Activated CD4-positive, alpha-beta T cell treated with anti-CD3 and anti-CD28 coated beads for 4 hours (primary cell): ENCODE data around the gene ARHGEF19.
"Not testable (repeated sequence)": the region's sequence is repeated elsewhere in the genome, so short reads cannot be mapped to it uniquely, and the experiment has no call there.

ENCODE experiments used
- DNase-seq, 2 donors: peaks; one replicate each; pipeline ENCODE4 v3.0.0-alpha.2; 2020

The ARHGEF19 gene

GRCh38 chr1:16218674-16219071 lies 6.2 kb upstream of the ARHGEF19 start:
- no peak for DNase-seq

DNA sequence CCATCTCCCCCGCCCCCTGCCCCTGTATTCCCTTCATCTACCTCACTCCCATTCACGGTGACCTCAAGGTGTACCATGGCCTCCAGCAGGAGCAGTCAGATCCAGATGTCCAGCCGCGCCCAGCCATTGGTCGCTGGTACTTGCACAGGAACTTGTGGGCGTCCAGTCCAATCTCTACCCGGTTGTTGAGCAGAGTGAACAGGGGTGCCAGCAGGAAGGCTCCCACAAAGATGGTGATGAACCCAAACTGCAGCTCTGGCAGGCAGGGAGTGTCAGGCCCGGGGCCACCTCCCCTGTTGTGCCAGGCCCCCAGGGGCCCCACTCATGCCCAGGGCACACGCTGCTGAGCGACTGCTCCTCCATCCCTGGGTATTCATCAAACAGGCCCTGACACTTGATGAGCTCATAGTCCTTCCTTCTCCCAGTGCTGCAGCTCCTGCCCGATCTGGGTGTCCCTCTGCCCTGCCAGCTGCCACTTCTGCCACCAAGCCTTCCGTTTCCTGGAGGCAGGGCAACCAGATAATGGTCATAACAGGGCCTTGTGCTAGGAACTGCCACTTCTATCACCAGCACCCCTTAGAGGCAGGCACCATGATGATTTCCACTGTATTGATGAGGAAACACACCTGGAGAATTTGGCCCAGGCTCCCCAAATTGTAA lies 5.7 kb upstream of the ARHGEF19 start:
- DNase-seq: no peak

DNA sequence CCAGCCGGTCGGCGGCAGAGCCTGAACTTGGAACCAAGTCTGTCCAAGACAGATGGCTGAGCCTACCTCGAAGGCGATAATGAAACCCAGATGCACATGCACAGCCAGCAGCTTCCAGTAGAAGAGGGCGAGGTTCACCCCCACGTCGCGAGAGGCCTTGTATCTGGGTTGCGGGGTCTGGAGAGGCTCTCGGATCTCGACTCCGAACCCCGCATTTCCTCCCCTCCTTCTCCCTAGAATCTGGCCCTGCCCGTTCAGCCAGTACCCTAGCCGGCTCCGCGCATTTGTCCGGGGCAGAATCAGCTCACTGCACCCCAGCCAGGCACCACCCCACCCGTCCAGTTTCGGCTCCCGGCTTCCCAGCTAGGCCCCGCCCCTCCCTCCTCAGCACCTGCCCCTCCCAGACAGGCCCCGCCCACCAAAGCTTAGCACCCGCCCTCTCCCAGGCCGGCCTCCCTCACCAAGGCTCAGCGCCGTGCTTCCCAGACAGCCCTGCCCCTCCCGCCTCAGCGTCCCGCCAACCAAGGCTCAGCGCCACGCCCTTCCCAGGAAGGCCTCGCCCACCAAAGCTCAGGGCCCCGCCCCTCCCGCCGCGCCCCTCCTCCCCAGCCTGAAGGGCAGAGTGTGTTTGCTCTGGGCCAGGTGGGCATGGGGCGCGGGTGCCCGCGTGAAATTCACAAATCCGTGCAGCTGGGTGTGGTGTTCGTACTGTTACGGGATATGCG lies 4.8 kb upstream of the ARHGEF19 start:
- peak; percentile 94 to 96 for DNase-seq

GRCh38 chr1:16215882-16216753 lies 3.7 kb upstream of the ARHGEF19 start:
- DNase-seq: peak; percentile 44 to 57

DNA sequence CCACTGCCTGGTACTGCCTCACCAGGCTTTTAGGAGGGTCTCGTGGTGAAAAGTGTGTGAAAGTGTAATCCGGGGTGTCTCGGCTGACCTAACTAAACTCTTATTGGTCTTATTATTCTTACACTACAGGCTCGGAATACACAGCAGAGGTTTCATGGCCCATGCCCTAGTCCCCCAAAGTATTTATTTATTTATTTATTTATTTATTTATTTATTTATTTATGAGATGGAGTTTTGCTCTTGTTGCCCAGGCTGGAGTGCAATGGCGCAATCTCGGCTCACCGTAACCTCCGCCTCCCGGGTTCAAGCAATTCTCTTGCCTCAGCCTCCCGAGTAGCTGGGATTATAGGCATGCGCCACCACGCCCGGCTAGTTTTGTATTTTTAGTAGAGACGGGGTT lies 2.8 kb upstream of the ARHGEF19 start:
- not testable (repeated sequence) for DNase-seq

GRCh38 chr1:16213544-16213943 lies 1.1 kb upstream of the ARHGEF19 start:
- DNase-seq: not testable (repeated sequence)

DNA sequence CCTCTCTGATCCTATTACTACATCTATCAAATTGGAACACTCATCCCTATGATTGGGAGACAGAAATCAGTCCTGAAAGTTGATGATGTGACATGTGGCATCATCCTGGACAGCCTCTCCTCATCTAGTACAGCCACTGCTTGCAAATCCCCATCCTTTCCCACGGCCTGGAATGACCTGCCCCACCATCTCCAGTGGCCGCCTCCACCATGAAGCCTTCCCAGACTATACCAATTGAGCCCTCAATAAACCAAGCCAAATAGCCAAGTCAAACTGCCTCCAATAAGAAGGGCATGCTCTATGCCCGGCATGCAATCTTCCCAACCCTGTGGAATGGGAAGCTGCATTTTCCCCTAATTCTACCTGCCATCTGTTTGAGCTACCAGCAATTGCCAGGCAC lies 561 bp upstream of the ARHGEF19 start:
- no peak for DNase-seq

GRCh38 chr1:16211824-16212223 lies 628 bp downstream of the ARHGEF19 start:
- DNase-seq: no peak

DNA sequence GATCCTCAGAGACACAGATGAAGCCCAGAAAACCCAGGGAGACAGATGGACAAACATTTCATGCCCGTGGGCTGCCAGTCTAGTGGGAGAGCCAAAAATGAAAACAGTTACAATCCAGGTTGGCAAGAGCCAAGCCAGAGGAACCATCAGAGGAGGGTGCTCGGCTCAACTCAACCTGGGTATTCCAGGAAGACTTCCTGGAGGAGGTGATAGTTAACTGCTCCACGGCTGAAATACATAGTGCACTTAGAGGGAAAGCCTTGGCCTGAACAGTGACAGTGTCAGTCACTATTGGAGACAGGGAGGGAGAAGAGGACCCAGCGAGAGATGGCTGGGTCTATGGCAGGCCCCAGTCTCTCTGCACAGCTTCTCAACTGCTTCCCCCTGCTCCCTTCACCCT lies 1.9 kb downstream of the ARHGEF19 start:
- DNase-seq: no peak

- no peak for DNase-seq
Measured at GRCh38 chr1:16209847-16210407, 2.5 kb downstream of the ARHGEF19 start.

GRCh38 chr1:16209132-16209846 lies 3.2 kb downstream of the ARHGEF19 start:
- no peak for DNase-seq

DNA sequence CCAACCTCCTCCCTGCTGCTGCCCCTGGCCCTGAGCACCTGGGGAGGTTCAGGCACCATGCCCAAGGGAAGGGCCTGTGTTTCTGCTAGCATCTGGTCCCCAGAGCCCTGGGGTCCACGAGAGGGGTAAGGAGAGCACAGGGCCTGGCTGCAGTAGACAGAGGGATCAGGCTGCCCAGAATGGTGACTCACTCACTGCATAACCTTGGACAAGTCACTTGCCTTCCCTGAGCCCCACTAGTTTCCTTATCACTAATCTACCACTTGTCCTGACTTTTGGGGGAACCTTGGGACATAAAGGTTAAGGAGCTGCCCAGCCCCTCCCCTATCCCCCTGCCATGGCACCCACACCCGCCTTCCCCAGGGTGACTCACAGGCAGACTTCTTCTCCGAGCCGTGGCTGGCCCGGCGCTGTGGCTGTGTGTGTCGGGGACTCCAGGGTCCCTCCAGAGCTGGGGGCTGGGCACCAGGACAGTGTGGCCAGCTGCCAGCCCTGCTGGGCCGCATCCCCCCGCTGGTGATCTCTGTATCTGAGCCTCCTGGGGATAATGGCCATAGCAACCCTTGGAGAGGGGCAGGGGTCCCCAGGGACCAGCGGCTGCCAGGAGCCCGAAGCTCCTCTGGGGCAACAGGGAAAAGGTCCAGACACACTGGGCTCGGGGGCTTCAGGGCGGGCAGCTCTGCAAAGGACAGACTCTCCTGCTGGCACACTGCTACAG lies 4.0 kb downstream of the ARHGEF19 start:
- DNase-seq: no peak

DNA sequence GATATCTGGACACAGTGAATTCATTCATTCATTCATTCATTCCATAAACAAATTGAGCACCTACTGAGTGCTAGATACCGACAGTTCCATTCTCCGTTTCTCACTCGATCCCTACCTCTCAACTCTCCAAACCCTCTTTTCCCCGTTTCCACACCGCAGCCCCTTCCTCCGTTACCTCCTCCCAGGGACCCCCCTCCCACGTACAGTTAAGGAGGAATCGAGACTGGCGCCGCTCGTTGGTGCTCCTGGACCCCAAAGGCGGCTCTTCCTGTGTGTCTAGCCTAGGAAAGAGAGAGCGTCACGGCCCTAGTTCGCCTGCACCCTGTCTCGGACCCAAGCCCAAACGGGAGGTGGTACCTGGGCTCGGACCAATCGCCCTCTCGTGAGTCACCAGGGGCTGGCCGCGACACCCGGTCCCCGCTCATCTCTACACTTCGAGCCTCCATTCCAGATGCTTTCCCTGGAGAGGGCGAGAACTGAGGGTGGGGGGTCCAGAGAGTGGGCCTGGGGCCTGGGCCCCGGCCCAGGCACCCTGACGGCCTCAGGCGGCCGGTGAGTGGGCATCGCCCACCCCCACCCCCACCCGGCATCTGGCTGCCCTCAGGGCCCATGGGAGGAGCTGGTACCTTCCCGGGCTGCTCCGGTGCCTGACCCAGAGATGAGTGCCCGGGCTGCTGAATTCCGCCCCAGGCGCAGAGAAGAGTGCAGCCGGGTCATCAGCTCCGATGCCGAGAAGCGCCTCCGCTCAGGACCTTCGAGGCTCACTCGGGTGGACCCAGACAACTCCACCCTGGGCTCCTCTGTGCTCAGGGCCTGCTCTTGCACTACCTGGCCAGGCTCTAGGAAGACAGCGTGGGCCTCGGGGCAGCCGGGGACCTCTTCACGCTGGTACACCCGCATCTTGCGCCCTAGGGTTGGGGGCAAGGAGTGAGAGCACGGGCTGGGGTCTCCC lies 4.9 kb downstream of the ARHGEF19 start:
- DNase-seq: no peak

DNA sequence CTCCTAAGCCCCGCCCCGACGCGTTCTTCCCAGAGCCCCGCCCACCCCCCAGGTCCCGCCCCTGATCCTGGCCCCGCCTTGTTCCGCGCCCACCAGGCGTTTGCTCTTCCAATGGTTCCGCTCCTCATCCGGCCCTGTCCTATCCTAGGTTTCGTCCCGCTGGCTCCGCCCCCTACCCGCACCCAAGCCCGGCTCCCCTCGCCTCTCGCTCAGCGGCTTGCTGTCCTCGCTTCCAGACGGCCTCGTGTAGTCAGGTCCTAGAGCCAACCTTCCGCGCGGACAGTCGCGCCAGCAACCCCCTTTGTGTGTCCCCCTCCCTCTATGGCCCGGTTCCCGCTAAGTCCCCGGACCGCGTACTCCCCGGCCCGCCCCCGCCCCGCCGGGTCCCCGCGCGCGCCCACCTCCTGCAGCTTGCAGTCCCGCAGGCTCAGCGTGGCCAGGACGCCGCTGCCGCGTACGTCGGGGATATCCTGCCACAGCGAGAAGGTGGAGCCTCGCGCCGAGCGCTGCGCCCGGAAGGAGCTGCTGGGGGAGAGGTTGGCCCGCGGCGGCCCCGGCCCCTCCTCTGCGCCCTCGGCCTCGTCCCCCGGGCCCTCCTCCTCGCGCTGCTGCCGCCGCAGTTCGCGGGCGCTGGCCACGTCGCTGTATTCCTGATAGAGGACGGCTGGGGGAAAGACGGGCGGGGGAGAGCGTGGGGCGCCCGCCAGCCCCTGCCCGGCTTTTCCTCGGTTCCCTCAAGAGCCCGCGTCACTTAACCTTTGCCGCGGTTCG lies 5.7 kb downstream of the ARHGEF19 start:
- peak; percentile 91 to 93 for DNase-seq

DNA sequence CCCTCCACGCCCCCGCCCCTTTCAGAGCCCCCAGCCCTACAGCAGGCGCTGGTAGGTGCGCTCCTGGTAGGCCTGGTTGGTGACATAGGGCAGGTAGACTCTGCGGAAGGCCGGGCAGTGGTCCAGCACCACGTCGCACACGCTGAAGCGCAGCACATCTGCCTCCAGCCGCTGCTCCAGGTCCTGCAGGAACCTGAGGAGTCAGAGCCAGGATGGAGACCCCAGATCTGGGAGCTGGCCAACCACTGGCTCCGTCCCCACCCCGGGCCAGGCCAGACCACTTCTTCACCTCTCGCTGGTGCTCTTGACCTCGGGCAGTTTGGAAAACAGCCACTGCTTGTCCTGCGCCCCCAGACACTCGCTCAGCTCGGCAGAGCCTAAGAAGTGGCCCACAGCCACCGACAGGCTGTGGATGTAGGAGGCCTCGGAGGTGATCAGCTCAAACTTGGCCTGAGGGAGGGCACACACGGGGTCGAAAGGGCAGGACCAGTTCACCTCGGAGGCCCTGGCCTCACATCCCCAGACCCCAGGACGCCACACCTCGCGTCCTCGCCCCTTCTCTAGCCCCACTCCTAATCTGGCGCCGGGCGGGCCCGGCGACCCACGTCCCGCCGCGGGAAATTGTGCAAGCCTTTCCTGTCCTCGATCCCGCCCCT lies 6.4 kb downstream of the ARHGEF19 start:
- no peak for DNase-seq

- DNase-seq: no peak
Measured at GRCh38 chr1:16205334-16205671, 7.1 kb downstream of the ARHGEF19 start.

GRCh38 chr1:16204634-16205333 lies 7.7 kb downstream of the ARHGEF19 start:
- DNase-seq: peak in 1 of 2 donors; percentile 30

- no peak for DNase-seq
Measured at GRCh38 chr1:16204216-16204615, 8.2 kb downstream of the ARHGEF19 start.

DNA sequence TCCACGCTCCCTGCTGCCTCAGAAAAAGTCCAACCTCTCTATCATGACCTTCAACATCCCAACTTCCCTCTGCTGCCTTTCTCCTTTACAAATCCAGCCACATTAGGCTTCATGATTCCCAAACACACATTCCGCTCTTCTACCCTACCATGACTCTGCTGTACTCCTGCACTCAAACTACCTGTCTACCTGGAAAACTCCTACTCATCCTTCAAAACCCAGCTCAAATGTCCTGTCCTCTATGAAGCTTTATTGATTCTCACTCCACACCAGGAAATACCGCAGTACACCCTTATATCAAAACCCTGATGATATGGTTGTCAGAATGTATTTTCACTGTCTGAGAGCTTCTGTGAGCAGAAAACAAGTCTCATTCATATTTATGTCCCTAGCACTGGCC lies 8.9 kb downstream of the ARHGEF19 start:
- DNase-seq: no peak
